Fibroblast of the aortic adventitia (primary cell): ENCODE results near the gene NANOS2. TPM values are rescaled to one million over a fixed set of nuclear protein-coding genes. Genes with fewer than 3 reads are reported as not detected.
"Not testable (repeated sequence)": the region's sequence is repeated elsewhere in the genome, so short reads cannot be mapped to it uniquely, and the experiment has no call there.

Source experiments
- DNase-seq: peaks from one replicate; pipeline ENCODE4 v3.0.0-alpha.2; 2010; ENCODE audit warnings: low read depth
- H3K4me3 ChIP-seq: 2 replicates; pipeline ENCODE4 v1.5.1; 2011; ENCODE audit warnings: low read depth, mild to moderate bottlenecking, control low read depth, low read length, moderate library complexity
- CTCF ChIP-seq: IDR thresholded peaks from 2 replicates; pipeline ENCODE4 v1.5.1; 2011; ENCODE audit warnings: mild to moderate bottlenecking, low read length, control low read depth, inconsistent platforms; ENCODE audit not compliant: insufficient read depth
- total RNA-seq: library from RNA; depleted of rRNA; stranded (reverse); fragments of >200 nt; gene quantifications from 2 replicates; pipeline ENCODE4 v1.2.3, GENCODE V29; 2012; ENCODE audit warnings: low replicate concordance

The NANOS2 gene
- total RNA-seq, 1 donor = not detected

GRCh38 chr19:45876411-45877197 lies 38.0 kb downstream of the NANOS2 start:
- TF ChIP-seq CTCF = no peak
- H3K4me3 ChIP-seq = no peak overlapping the region
- no peak for DNase-seq

GRCh38 chr19:45876161-45876410 lies 38.5 kb downstream of the NANOS2 start:
- no peak overlapping the region for H3K4me3 ChIP-seq
- DNase-seq = no peak
- no peak for TF ChIP-seq CTCF

- H3K4me3 ChIP-seq = no peak overlapping the region
- no peak for DNase-seq
- TF ChIP-seq CTCF = no peak
Observed at GRCh38 chr19:45874620-45874966, 40.0 kb downstream of the NANOS2 start.

- H3K4me3 ChIP-seq = no peak overlapping the region
- no peak for TF ChIP-seq CTCF
- no peak for DNase-seq
Observed at GRCh38 chr19:45873219-45873772, 41.3 kb downstream of the NANOS2 start.

- DNase-seq = no peak
- H3K4me3 ChIP-seq = no peak overlapping the region
- TF ChIP-seq CTCF = no peak
Observed at GRCh38 chr19:45872095-45872919, 42.3 kb downstream of the NANOS2 start.

- TF ChIP-seq CTCF = no peak
- no peak for DNase-seq
- H3K4me3 ChIP-seq = no peak overlapping the region
Observed at GRCh38 chr19:45870798-45871197, 43.8 kb downstream of the NANOS2 start.

- not testable (repeated sequence) for DNase-seq, H3K4me3 ChIP-seq
Observed at GRCh38 chr19:45867241-45867640, 47.3 kb downstream of the NANOS2 start.
